ENCODE measurements around the gene MEAF6.

DNA sequence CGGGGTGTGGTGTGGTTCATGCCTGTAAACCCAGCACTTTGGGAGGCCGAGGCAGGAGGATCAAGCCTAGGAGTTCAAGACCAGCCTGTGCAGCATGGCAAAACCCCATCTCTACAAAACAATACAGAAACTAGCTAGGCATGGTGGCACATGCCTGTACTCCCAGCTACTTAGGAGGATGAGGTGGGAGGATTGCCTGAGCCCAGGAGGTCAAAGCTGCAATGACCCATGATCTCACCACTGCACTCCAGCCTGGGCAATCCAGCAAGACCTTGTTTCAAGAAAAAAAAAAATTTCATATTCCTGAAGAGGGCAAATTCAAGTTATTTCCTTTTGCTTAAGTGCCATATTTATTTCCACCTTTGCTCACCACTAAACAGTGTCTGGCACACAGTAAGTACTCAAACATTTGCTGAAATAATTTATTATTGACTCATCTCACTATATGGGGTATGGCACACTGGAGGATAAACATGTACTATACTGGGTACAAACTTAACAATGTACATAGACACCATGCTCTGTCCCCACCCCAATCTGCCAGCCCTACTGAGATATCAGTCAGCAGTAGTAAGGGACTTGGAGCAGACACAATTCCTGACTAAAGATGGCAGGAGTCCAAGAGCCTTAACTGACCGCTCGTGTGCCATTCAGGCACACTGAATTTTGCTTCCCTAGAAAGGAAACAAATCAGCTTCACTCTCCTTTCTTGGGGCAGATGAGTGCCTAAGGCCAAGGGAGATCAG is 15.5 kb downstream of the MEAF6 start:
- TF ChIP-seq FOXK2 (IDR thresholded peaks at IDR 0.05) (no peak), ELF4 (IDR thresholded peaks at IDR 0.05) (no peak)
